HCT116 (cell line): ENCODE data around the gene CALN1. TPM values are rescaled to one million over a fixed set of nuclear protein-coding genes. Genes with fewer than 3 reads are reported as not detected.

Source experiments
- ATAC-seq: fragments of 200-7000 bp; cut with Tn5 transposase; 2 replicates; pipeline ENCODE4 v1.9.1; 2020; ENCODE audit warnings: mild to moderate bottlenecking, moderate library complexity
- BruUV-seq: library from RNA; stranded (reverse); fragments of 400-500 nt; replicated peaks from 2 replicates; lab custom pipeline; 2021; lab: Mats Ljungman, UMichigan
- CTCF ChIA-PET: fragments of 300-600 bp; sonication (Branson Sonifier 250); formaldehyde crosslinking; loops from one replicate; lab custom pipeline; 2021; ENCODE audit warnings: antibody characterized with exemption; lab: Charles Lee
- POLR2A ChIA-PET: fragments of 300-600, 350-600 bp; sonication (Branson Sonifier 250); formaldehyde crosslinking; loops from one replicate; lab custom pipeline; 2021; ENCODE audit warnings: antibody characterized with exemption; lab: Charles Lee
- RAD21 ChIA-PET, 2 experiments: fragments of 300-600 bp; sonication (Branson Sonifier 250); formaldehyde crosslinking; loops; one replicate each; lab custom pipeline; 2023; ENCODE audit warnings: low total read pairs in 2 of 2; ENCODE audit not compliant: uncharacterized antibody in 2 of 2, unreplicated experiment in 2 of 2, low non-redundant PET in 1 of 2; lab: Charles Lee
- DNase-seq: peaks from one replicate; pipeline ENCODE4 v3.0.0-alpha.2; 2010; ENCODE audit warnings: low read depth, low spot score
- H2AFZ ChIP-seq: fragments of 200-600 bp; shearing (Covaris generic), sonication (generic); 2 replicates; pipeline ENCODE4 v1.6.1; 2017; ENCODE audit warnings: low read depth, mixed run types, mixed read lengths, antibody characterized with exemption, low read length; ENCODE audit not compliant: poor library complexity, severe bottlenecking
- H3K27ac ChIP-seq: 2 replicates; pipeline ENCODE4 v1.5.1; 2012; ENCODE audit warnings: low read depth, low read length
- H3K27me3 ChIP-seq: fragments of 200-600 bp; sonication (generic); 2 replicates; pipeline ENCODE4 v1.6.1; 2016; ENCODE audit warnings: mixed run types, low read length, mixed read lengths; ENCODE audit not compliant: insufficient read depth
- H3K36me3 ChIP-seq, 2 experiments: fragments of 200-500 bp in 1 of 2; fragments of 200-600 bp in 1 of 2; sonication (Bioruptor generic) in 1 of 2; sonication (generic) in 1 of 2; 2 replicates each; pipeline versions ENCODE4 v1.5.1 to v1.6.1; 2014 to 2016; ENCODE audit warnings: low read length in 2 of 2, inconsistent platforms in 1 of 2, mixed read lengths in 1 of 2, mixed run types in 1 of 2; ENCODE audit not compliant: insufficient read depth in 2 of 2, control insufficient read depth in 1 of 2
- H3K4me1 ChIP-seq, 2 experiments: fragments of 200-600 bp in 1 of 2; sonication (generic) in 1 of 2; 2 replicates each; pipeline versions ENCODE4 v1.5.1 to v1.6.1; 2012 to 2017; ENCODE audit warnings: low read length in 2 of 2, inconsistent platforms in 1 of 2, mild to moderate bottlenecking in 1 of 2, mixed read lengths in 1 of 2, mixed run types in 1 of 2, moderate library complexity in 1 of 2; ENCODE audit not compliant: insufficient read depth in 2 of 2, control insufficient read depth in 1 of 2
- H3K4me2 ChIP-seq: fragments of 200-600 bp; sonication (generic); 2 replicates; pipeline ENCODE4 v1.6.1; 2017; ENCODE audit warnings: mixed run types, low read length, mixed read lengths
- H3K4me3 ChIP-seq, 2 experiments: fragments of 200-600 bp in 1 of 2; sonication (generic) in 1 of 2; replicated peaks in 1 of 2; 2 replicates each; pipeline ENCODE4 v1.5.1; 2011 to 2016; ENCODE audit warnings: low read length in 2 of 2, control low read depth in 1 of 2, low read depth in 1 of 2, mild to moderate bottlenecking in 1 of 2, mixed read lengths in 1 of 2, mixed run types in 1 of 2
- H3K79me2 ChIP-seq: fragments of 200-600 bp; sonication (generic); 2 replicates; pipeline ENCODE4 v1.6.1; 2017; ENCODE audit warnings: mild to moderate bottlenecking, mixed run types, low read length, moderate library complexity, mixed read lengths; ENCODE audit not compliant: insufficient read depth
- H3K9ac ChIP-seq: fragments of 200-600 bp; sonication (generic); 2 replicates; pipeline ENCODE4 v1.6.1; 2016; ENCODE audit warnings: low read length, mixed read lengths
- H3K9me2 ChIP-seq: fragments of 200-600 bp; sonication (generic), shearing (Covaris generic); 2 replicates; pipeline ENCODE4 v1.6.1; 2017; ENCODE audit warnings: mixed run types, mild to moderate bottlenecking, moderate library complexity; ENCODE audit not compliant: insufficient read depth
- H3K9me3 ChIP-seq, 2 experiments: fragments of 200-500 bp in 1 of 2; fragments of 200-600 bp in 1 of 2; sonication (Bioruptor generic) in 1 of 2; sonication (generic) in 1 of 2; 2 replicates each; pipeline ENCODE4 v1.6.1; 2014 to 2017; ENCODE audit warnings: low read length in 2 of 2, mixed read lengths in 2 of 2, inconsistent platforms in 1 of 2, low read depth in 1 of 2, mild to moderate bottlenecking in 1 of 2, mixed run types in 1 of 2, moderate library complexity in 1 of 2; ENCODE audit not compliant: control insufficient read depth in 1 of 2, insufficient read depth in 1 of 2
- H4K20me1 ChIP-seq: fragments of 200-600 bp; sonication (generic), shearing (Covaris generic); 2 replicates; pipeline ENCODE4 v1.6.1; 2017; ENCODE audit warnings: mixed run types, mild to moderate bottlenecking, moderate library complexity; ENCODE audit not compliant: insufficient read depth
- EZH2 ChIP-seq: fragments of 200-600 bp; sonication (generic); IDR thresholded peaks from 2 replicates; pipeline ENCODE4 v1.6.1; 2017; ENCODE audit warnings: antibody characterized with exemption, mixed run types
- FOSL1 ChIP-seq: IDR thresholded peaks from 2 replicates; pipeline ENCODE4 v1.6.1; 2012; ENCODE audit warnings: low read depth
- JUND ChIP-seq: IDR thresholded peaks from 2 replicates; pipeline ENCODE4 v1.6.1; 2012
- POLR2AphosphoS5 ChIP-seq: IDR thresholded peaks from 2 replicates; pipeline ENCODE4 v1.6.1; 2011; ENCODE audit warnings: mild to moderate bottlenecking, low read depth, low read length, moderate library complexity
- TCF7L2 ChIP-seq: IDR thresholded peaks from 2 replicates; pipeline ENCODE4 v1.7.0; 2011; ENCODE audit warnings: borderline replicate concordance, inconsistent platforms; ENCODE audit not compliant: insufficient read depth, insufficient read length; ENCODE audit errors: extremely low read depth
- YY1 ChIP-seq: IDR thresholded peaks from 2 replicates; pipeline ENCODE4 v1.6.1; 2011; ENCODE audit warnings: low read length, low read depth, moderate library complexity, mild to moderate bottlenecking; ENCODE audit not compliant: insufficient replicate concordance; ENCODE audit errors: extremely low read depth
- ZNF274 ChIP-seq: fragments of 200-500 bp; sonication (Bioruptor generic); IDR thresholded peaks from 2 replicates; pipeline ENCODE4 v1.6.1; 2014; ENCODE audit warnings: mild to moderate bottlenecking, low read depth, low read length, inconsistent platforms
- intact Hi-C: fragments of 100-400 bp; cut with micrococcal nuclease; formaldehyde crosslinking; loops from 2 replicates; pipeline ENCODE4 v1.10.0; 2022
- total RNA-seq: library from RNA; stranded (reverse); gene quantifications from one replicate; pipeline ENCODE4 v1.2.1, GENCODE V29; 2021; ENCODE audit not compliant: unreplicated experiment
- TF ChIP-seq, protein P1 (sequence below): IDR thresholded peaks from 2 replicates; pipeline ENCODE4 v1.6.1; 2012
- TF ChIP-seq, protein P2 (sequence below): IDR thresholded peaks from 2 replicates; pipeline ENCODE4 v1.6.1; 2012; ENCODE audit warnings: low read depth

Gene CALN1
- total RNA-seq, 1 experiment from 2014 or later: 0.17 TPM

DNA sequence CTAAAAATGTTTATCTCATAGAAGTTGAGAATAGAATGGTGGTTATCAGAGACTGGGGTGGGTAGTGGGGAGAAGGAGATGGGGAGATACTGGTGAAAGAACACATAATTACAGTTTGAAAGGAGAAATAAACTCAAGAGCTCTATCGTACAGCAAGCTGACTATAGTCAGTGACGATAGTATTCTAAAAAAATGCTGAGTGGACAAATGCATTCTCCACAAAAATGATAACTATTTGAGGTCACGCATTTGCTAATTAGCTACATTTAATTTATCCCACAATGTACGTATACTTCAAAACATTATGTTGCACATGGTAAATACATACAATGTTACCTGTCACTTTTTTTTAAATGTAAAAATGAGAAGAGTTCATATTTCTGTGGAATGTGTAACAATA, 507.7 kb downstream of the CALN1 start (continued):
- TF ChIP-seq, protein P1, sequence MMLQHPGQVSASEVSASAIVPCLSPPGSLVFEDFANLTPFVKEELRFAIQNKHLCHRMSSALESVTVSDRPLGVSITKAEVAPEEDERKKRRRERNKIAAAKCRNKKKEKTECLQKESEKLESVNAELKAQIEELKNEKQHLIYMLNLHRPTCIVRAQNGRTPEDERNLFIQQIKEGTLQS: no peak
- TF ChIP-seq EZH2: no peak
- no peak for TF ChIP-seq YY1
- no peak for TF ChIP-seq POLR2AphosphoS5
- TF ChIP-seq, all 23 proteins: peak for 0

DNA sequence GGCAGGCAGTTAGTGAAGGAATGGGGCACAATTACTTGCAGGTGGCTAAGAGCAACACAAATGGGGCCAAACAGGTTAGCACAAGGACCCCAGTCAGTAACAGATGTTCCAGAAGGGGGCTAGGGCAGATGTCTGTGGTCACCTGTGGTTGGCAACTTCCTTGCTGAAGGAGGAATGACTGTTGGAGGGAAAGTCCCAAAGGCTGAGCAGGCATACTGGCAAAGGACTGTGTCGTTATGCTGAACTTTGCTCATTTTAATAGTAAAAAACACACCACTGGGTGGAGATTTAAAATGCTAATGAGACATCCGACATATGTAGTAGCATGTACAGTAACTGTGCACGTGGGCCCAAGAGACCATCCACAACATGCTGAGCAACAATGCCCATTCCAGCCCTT, 511.6 kb downstream of the CALN1 start:
- BruUV-seq: no TSS peak
- no peak overlapping the region for H3K4me2 ChIP-seq
- no peaks in the 10 kb centered on the region; a peak in 1 of 4 replicates for H3K36me3 ChIP-seq
- no peak overlapping the region for H3K9ac ChIP-seq
- no peak overlapping the region for H3K4me3 ChIP-seq
- CTCF ChIA-PET: no interaction called here
- TF ChIP-seq TCF7L2: no peak
- no peak for TF ChIP-seq JUND
- TF ChIP-seq ZNF274: no peak
- TF ChIP-seq, protein P2, sequence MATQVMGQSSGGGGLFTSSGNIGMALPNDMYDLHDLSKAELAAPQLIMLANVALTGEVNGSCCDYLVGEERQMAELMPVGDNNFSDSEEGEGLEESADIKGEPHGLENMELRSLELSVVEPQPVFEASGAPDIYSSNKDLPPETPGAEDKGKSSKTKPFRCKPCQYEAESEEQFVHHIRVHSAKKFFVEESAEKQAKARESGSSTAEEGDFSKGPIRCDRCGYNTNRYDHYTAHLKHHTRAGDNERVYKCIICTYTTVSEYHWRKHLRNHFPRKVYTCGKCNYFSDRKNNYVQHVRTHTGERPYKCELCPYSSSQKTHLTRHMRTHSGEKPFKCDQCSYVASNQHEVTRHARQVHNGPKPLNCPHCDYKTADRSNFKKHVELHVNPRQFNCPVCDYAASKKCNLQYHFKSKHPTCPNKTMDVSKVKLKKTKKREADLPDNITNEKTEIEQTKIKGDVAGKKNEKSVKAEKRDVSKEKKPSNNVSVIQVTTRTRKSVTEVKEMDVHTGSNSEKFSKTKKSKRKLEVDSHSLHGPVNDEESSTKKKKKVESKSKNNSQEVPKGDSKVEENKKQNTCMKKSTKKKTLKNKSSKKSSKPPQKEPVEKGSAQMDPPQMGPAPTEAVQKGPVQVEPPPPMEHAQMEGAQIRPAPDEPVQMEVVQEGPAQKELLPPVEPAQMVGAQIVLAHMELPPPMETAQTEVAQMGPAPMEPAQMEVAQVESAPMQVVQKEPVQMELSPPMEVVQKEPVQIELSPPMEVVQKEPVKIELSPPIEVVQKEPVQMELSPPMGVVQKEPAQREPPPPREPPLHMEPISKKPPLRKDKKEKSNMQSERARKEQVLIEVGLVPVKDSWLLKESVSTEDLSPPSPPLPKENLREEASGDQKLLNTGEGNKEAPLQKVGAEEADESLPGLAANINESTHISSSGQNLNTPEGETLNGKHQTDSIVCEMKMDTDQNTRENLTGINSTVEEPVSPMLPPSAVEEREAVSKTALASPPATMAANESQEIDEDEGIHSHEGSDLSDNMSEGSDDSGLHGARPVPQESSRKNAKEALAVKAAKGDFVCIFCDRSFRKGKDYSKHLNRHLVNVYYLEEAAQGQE: no peak
- no peak for TF ChIP-seq FOSL1
- no peak for DNase-seq
- H4K20me1 ChIP-seq: no peaks in the 10 kb centered on the region
- RAD21 ChIA-PET: no interaction called here
- no peak overlapping the region for H3K27ac ChIP-seq
- POLR2A ChIA-PET: no interaction called here
- no peak overlapping the region for H2AFZ ChIP-seq
- H3K4me1 ChIP-seq: no peaks in the 10 kb centered on the region
- no peaks in the 10 kb centered on the region for H3K79me2 ChIP-seq
- H3K27me3 ChIP-seq: no peaks in the 10 kb centered on the region
- no peaks in the 10 kb centered on the region for H3K9me2 ChIP-seq
- intact Hi-C loops: no loop called here
- ATAC-seq: no peak
- H3K9me3 ChIP-seq: peaks cover 6 to 12% of the 10 kb centered on the region in 2 experiments; a peak in 2 of 4 replicates
